D341Med (cell line): ENCODE data around the gene MYH6.
A peak's percentile ranks its signal among the peaks of the same experiment; 100 is the strongest.

Experiments
- DNase-seq: peaks from one replicate; pipeline ENCODE4 v3.0.0; 2012; ENCODE audit warnings: low spot score

Gene MYH6

DNA sequence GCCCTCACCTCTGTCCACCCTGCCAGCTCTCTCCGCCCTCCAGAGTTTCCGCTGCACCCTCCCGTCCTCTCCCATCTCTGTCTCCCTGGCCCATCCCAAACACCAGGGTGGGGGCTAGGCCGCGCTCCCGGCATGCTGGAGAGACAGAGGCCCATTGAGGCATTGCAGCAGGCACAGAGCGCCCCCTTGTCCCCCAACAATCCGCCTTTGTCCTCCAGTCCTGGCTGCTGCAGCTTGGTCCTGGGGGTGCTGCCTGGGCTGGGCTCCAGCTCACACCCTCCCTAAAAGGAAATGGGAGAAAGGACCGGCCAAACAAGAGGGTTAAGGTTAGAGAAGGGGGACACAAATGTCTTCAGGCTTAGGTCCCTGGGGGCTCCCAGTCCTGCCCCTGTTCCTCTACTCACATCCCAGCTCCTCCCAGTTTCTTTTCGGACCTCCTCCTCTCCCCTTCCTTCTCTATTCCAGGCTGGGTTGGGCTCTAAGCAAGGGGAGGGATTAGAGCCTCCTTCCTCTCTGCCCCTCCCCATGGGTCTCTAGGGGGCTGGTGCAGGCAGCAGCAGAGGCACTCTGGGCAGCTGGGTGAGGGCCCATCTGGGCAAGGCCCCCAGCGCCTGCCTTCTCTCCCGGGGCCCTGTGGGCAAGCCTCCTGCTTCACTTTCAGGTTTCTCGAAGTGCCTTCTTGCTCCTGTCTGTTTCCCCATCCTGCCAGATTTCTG lies 31.4 kb downstream of the MYH6 start, which contains the start of gene CMTM5:
CMTM5 (plus strand) TSS at position 565 of the 716 bp plus-strand sequence. CDS start 206 bp downstream, outside the sequence.
- DNase-seq, result peak; percentile 79

DNA sequence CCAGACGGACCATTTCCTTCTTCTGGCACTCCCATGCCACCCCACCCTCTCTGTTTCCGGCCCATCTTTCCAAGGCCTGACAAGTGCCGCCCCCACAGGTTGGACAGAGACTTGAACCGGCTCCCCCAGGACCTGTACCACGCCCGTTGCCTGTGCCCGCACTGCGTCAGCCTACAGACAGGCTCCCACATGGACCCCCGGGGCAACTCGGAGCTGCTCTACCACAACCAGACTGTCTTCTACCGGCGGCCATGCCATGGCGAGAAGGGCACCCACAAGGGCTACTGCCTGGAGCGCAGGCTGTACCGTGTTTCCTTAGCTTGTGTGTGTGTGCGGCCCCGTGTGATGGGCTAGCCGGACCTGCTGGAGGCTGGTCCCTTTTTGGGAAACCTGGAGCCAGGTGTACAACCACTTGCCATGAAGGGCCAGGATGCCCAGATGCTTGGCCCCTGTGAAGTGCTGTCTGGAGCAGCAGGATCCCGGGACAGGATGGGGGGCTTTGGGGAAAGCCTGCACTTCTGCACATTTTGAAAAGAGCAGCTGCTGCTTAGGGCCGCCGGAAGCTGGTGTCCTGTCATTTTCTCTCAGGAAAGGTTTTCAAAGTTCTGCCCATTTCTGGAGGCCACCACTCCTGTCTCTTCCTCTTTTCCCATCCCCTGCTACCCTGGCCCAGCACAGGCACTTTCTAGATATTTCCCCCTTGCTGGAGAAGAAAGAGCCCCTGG lies 32.4 kb downstream of the MYH6 start:
- DNase-seq, result no peak

DNA sequence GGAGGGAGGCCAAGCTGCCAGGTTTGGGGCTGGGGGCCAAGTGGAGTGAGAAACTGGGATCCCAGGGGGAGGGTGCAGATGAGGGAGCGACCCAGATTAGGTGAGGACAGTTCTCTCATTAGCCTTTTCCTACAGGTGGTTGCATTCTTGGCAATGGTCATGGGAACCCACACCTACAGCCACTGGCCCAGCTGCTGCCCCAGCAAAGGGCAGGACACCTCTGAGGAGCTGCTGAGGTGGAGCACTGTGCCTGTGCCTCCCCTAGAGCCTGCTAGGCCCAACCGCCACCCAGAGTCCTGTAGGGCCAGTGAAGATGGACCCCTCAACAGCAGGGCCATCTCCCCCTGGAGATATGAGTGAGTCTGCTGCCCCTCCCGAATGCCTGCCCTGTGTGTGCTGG lies 35.0 kb downstream of the MYH6 start:
- DNase-seq, result no peak

DNA sequence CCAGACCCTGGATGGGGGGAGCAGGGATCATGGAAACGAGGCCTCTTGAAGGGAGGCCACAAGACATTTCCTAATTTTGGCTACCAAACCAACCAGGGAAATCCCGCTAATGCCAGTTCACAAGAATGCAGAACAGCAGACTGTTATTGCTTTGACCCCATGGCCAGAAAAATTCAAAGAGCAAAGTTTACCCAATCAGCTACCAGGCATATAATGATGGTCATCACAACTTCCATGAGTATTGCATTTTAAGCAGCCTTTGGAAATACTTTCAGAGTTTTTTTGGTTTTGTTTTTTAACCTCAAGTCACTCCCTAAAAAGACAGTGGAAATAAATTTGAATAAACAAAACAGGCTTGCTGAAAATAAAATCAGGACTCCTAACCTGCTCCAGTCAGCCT lies 35.6 kb downstream of the MYH6 start, which contains the start of gene IL25:
IL25 (plus strand) TSS at position 301 of the 400 bp plus-strand sequence.
- DNase-seq, result no peak

DNA sequence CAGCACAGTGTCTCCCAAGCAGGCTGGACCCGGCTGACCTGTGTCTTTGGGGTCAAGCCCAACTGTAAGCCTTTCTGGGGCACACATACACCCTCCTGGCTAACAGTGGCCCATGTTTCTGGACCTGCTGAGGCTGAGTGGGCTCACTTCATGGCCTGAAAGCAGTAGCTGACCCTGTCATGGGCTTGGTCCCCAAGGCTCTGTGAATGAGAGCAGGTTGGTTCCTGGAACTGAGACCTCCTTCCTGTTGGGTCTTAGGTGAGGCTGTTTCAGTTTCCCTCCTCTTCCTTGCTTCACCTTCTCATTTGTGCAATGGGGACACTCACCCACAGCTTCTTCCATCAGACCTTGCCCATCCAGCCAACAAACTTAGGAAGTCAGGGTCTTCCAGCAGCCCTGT lies 36.2 kb downstream of the MYH6 start:
- DNase-seq, result no peak

DNA sequence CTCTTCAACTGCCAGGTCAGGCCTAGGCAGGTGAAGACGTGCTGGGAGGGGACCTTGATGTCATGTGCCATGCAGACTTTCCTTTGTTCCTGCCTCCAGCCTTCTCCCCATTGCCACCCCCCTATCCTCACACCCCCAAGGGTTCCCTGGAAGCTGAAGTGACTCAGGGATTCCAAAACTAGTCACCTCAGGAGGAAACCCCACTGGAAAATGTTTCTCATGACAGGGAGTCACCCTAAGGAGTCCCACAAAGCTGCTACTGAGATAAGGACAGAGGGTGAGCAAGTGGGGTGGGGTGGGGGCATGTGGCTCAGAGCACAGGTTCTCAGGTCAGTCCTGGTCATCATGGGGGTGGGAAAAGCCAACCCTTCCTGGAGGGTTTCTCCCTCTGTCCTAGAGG lies 37.9 kb downstream of the MYH6 start:
- DNase-seq, result no peak

DNA sequence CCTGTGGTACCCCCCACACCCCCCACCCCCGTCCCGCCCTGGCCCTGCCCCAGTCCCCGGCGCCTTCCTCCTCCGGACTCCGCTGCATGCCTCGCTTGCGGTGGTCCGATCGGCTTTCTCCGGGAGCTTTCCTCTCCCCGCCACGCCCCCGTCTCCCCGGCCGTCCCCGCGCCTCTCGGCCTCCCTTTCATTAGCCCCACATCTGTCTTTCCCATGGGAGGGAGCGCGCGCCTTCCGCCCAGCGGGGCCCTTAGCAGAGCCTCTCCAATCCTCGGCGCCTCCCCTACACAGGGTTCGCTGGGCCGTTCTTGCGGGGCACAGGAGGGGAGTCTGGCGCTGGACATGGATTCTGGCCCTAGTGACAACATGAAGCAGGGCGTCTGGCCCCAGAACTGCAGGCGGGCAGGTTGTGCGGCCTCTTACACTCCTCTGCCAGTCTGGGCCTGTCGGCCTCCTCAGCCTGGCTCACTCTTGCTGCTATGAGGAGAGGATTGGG lies 41.6 kb downstream of the MYH6 start:
- DNase-seq, result peak; percentile 92

DNA sequence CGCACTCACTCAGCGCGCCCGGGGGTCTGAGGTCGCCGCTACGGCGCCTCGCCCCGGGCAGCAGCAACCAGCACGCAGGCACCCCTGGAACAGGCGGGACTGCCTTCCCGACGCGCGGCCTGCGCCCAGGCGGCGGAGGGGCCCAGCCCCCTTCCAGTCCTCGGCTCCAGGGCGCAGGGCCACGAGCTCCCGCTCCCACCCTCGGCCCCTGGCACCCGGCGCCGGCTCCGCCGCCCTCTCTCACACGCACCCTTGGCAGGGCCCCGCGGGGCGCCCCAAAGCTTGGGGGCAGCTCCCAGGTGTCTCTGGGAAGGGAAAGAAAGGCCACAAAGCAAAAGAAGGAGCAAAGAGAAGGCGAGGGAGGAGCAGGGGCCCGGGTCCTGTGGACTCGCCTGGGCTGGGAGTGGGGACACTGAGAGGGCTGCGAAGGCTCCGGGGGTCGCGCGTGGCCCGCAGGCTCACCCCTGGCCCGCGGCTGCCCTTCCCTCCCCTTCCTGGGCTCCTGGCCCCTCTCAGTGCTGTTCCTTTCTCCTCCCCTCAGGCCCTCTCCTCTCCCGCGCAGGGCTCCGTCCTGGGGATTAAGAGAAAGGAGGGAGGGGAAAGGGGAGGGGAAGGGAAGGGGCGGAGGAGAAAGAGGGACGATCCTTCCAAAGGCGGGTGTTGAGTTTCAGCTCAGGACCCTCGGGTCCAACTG lies 42.2 kb downstream of the MYH6 start:
- peak; percentile 86 for DNase-seq

DNA sequence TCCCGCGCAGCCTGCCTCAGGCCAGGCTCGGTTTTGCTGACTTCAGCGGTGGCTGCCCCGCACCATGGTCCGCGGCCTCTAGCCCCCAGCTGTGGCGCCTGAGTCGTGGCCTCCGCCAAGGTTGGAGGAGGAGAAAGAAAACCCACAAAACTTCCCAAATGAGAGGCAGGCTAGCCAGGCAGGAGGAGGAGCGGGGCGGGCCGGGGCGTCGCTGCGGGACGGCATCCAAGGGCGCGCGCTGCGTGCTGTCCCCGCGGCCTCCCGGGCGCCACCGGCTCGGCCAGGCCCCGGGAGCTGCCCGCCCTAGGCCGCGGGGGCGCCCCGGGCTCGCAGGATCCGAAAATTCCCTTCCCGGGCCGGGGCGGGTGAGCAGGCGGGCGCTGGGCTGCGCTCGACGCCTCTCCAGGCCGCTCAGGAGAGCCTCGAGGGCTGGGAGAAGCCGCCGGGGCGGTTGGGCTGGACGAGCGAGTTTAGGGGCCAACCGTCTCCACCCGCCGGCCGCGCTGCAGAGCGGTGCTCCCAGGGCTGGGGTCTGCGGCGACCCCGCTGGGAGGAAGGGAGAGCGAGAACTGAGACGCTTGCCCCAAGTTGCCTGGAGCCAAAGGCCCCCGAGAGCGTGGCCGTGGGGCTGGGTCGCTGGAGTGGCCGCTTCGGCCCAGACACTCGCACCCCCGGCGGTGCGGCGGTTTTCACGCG lies 42.9 kb downstream of the MYH6 start, which contains the start of gene EFS:
EFS (minus strand) TSS at position 137 of the 696 bp plus-strand sequence. CDS start 147 bp downstream, outside the sequence.
- no peak for DNase-seq

DNA sequence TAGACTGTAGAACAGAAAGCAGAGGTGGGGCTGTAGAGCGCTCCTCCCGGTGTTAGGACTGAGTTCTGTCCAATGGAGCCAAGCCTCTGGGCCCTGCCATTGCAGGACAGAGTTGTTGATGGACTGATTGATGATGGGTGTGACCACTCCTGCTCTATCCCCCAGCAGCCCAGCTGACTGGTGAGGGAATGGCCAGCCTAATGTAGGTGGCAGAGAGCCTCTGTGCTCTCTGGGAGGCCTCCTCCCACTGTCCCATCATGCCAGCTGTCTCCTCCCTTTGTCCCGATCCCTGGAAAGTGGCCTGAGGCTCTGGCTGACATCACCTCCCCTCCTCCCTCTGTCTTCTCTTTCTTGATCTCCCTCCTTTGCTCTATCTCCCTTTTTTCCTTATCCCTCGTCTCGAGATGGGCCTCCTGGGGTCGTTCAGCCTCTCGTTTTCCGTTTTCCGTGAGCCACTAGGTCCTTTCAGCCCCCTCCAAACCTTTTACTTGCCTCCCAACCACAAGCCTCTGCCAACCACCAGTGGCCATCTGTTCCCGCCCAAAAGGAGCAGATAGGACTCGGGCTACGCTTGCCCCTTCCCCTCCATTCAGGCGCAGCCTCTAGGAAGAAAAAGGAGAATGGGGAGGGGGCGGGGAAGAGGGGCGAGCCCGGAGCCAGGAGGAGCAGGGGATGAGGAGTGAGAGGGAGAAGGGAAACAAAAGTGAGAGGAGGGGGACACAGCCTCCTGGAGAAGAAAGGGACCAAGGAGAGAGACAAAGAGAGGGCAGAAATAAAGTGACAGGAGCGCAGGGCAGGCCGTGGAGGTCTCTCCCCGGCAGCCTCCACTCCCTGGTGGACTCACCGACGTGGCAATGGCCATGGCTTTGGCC lies 43.7 kb downstream of the MYH6 start:
- no peak for DNase-seq

DNA sequence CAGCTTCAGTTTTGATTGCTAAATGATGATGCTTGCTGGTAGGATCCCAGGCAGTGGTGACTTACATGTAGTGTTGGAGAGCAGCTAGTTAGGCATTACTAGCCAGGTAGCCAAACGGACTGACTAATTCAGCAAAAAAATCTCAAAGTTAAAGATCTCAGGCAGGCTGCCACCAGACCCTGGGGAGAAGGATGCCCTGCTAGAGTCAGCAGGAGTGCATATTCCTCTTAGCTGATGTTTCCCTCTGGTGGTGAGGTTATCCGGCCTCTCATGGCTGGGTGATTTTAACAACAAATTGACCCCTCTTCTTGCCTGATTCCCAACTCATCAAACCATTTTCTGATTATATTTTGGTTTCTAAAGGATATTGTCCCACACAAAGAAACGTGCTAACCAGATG lies 45.9 kb downstream of the MYH6 start:
- DNase-seq, result no peak

DNA sequence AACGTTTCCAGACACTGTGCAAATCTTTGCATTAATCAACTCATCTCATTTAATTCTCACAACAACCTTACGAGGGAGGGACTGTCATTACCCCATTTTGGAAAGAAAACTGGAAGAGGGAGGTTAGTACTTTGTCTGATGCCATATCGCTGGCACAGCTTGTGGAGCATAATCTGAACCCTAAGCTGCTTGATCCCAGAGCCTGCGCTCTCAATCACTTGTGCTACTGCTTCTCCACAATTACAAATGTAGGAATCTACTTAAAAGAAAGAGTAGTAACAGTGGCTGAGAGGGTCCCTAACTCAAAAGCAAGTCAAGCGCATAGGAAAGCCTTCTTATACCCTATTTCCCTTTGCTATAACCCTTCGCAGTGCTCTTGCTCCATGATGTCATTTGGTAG lies 46.3 kb downstream of the MYH6 start:
- DNase-seq, result no peak

DNA sequence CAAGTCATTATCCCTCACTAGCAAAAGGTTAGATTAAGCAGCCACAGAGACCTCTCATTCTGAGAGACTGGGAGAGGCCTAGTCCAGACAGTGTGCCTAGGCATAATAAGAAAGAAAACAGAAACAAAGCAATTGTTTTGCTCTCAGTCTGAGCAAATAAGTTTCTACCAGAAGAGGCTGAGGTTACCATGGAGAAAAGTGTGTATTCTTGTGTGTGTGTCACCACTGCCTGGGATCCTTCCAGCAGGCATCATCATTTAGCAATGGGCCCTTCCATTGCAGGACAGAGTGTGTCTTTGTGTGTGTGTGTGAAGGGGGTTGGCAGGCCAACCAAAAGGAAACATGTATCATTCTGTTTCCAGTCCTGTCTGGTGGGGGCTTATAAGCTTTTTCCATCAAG lies 46.8 kb downstream of the MYH6 start:
- DNase-seq, result no peak

DNA sequence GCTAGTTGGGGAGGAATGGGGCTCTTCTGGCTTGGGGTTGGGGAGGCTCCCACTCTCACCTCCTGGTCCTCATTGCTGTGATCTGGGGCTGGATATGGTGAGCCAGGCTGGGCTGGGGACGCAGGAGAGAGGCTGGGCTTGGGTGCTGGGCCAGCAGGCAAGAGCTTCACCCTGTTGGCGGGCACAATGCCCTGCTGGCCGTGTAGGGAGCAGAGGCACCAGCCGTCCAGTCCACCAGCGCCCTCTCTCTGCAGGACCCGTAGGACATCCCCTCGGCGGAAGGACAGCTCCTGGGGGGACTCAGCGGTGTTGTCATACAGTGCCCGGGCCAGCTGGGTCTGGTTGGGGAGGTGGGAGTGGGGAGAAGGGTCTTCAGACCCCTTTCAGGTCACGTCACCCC lies 47.6 kb downstream of the MYH6 start:
- no peak for DNase-seq

DNA sequence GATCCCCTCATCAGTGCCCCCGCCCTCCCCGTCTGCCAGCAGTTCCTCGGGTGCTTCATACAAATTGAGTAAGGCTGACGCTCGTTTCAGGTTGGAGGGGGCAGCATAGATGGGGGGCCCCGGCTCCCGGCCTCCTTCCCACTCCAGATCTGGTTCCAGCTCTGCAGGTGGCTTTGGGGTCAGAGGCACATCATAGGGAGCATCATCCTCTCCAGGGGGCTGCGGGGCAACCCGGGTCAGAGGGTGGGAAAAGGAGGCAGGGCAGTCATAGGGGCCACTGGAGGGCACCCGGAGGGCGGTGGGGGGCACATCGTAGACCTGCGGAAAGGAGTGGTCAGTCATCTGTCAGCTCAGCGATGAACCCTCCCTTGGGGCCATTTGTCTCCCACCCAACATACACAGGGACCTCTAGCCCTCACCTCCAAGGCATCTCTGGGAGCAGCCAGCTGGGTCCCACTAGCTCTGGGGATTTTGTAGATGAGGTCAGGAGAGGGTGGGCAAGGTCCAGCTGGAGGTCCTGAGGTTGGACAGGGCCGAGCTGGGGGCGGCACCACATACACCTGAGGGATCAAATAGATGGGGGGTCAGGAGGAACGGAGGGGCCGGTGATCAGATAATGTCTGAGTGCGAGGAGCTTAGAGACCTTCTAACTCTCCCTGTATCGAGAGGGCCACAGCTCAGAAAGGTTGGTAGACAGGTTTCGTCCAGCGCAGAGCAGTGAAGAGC lies 48.2 kb downstream of the MYH6 start:
- DNase-seq, result no peak

DNA sequence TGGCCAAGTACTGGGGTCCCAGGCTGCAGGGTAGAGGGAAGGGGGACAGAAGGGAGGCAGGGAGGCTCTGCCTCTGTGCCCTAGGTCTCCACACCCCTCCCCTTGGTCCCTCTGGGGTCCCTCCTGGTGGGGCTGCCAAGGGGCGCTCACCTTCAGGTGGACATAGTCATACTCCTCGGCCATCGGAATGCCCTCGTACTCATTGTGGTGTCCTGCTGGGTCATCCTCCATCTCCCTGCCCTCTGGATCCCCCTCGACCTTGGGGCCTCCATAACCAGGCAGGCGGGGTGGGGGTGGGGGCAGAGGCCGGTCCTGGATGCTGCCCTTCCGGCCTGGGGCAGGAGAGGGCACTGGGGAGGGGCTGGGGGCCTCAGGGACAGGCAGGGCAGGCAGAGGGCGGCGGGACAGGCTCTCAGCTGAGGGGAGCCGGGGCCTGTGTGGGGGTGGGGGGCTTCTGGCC lies 48.9 kb downstream of the MYH6 start:
- no peak for DNase-seq

DNA sequence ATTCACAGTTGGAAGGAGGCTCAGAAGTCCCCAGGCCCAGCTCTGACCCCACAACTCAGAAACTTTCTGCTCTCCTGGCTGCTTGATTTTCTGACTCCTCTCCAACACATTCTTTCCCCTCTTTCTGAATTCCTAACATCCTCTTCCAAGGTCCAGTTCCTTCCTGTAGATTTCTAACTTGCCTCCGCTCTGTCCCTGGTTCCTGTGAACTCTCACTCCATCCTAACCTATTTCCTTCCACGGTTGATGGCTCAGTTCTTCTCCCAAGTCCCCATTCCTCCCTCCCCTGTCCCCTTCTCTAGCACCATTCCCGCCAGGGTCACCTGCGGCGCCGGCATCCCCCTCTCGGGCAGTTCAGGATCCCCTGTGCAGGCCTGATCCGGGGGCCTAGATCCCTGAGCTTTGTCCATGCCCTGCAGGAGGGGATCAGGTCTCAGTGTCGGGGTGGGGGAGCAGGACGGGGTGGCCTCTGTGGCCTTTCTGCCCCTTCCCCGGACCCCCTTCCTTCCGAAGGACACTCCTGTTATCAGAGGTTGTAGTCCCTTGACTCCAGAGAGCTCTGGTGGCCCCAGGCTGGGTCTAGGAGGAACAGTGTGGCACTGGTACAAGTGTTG lies 49.4 kb downstream of the MYH6 start:
- DNase-seq, result peak; percentile 24

DNA sequence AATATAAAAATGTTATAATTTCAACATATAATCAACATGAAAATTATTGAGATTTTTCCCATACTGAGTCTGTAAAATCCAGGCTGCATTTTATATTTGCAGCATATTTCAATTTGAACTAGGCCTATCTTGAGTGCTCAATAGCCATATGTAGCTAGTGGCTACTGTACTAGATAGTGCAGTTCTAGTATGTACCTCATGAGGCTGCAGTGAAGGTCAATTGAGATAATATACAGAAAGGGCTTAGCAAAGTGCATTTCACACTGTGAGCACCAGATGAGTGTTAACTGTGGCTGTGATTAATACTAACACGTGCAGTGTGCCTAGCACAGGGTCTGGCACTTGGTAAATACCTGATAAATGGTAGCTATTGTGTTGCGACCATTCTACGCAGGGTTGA lies 50.0 kb downstream of the MYH6 start:
- DNase-seq, result no peak

DNA sequence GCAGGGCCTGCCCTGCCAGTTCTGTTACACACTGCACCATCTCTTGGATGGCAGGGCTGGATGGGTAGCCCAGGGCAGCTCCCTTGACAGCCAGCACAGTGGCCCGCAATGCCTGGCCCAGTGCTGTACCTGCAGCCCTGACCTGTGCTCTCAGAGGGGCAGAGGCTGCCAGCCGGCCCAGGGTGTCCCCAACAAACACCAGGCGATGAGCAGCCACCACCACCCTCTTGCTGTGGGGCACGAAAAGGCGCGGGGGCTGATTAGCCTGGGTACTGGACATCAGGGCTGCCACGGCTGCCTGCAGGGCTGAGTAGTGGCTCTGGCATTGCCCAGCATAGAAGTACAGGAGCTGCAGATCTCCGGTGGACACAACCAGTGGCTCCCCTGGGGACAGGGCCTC lies 50.8 kb downstream of the MYH6 start:
- DNase-seq, result no peak

DNA sequence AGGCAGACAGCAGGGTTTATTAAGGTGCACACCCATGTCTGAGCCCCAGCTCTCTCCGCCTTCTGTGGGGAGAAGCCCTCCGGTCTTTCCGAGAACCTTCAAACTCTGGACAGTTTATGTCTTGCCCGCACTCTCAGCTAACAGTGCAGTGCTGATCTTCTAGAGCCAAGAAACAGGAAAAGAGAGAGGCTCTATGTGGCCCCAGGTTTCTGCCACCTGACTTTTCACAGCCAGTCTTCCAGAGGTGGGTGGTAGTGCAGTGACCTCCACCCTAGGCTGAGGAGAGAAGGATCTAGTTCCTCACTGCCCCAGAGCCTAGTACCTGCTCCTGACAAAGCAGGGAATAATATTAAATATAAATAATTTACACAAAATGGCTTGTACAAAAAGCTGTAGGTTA lies 51.4 kb downstream of the MYH6 start:
- DNase-seq, result no peak
